ENCODE measurements around the gene HCN3.

DNA sequence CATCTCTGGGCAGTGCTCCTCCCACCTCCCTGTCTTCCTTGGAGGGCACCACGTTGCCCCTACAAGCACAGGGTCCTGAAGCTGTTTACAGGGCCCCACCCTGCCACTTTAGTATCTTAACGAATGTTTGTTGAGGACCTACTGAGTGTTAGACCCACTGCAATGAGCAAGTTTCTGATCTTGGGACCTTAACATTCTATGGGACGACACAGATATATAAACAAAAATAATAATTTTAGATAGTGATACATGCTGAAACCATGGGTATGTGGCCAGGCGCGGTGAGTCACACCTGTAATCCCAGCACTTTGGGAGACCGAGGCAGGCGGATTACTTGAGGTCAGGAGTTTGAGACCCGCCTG is 32.1 kb upstream of the HCN3 start:
- TF ChIP-seq CTCF (IDR thresholded peaks at IDR 0.05) (no peak), POLR2A (IDR thresholded peaks at IDR 0.05) (no peak)

Measured in tibial nerve (tissue), 3 donors.